PC-9 (cell line): ENCODE results near the gene RBPMS2.

ENCODE experiments used
- CTCF ChIP-seq: fragments of 200-600 bp; sonication (generic); conservative IDR thresholded peaks from 2 replicates; pipeline ENCODE4 v1.6.1; 2017; ENCODE audit warnings: mixed run types, antibody characterized with exemption, mild to moderate bottlenecking, moderate library complexity
- EZH2 ChIP-seq: fragments of 200-600 bp; sonication (generic); IDR thresholded peaks from 2 replicates; pipeline ENCODE4 v1.8.0; 2017; ENCODE audit warnings: antibody characterized with exemption, low read depth

- no peak for TF ChIP-seq CTCF
- TF ChIP-seq EZH2, result no peak
Measured at GRCh38 chr15:64772488-64772887, 2.9 kb downstream of the RBPMS2 start.
